Fibroblast of mammary gland (primary cell): ENCODE results near the gene PKM.
A peak's percentile ranks its signal among the peaks of the same experiment; 100 is the strongest.

Source experiments
- DNase-seq: peaks from one replicate; pipeline ENCODE4 v3.0.0-alpha.2; 2010; ENCODE audit warnings: low read depth
- H3K4me3 ChIP-seq: 2 replicates; pipeline ENCODE4 v1.5.1; 2011; ENCODE audit warnings: low read depth, mild to moderate bottlenecking, low read length, moderate library complexity; ENCODE audit not compliant: control insufficient read depth
- TF ChIP-seq, protein P1 (sequence below): conservative IDR thresholded peaks from 2 replicates; pipeline ENCODE4 v1.5.1; 2011; ENCODE audit warnings: low read depth, low read length, inconsistent platforms; ENCODE audit not compliant: control insufficient read depth, insufficient read depth

The PKM gene

DNA sequence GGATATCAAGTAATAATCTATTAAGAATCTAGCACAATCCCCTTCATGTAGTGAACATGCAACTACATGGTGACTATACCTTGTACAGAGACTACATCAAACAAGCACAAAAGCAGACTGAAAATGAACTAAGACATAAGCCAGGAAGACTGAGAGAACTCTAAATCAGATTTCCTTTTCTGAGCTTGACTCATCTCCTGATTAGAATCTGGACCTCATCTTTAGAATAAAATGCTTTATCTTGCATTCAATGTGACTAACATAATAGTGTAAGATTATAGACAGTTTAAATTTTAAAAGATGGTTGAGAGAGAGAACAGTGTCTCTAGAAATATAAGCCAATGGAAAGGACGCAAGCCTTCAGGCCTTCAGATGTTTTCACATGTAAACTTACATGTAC, 17.5 kb upstream of the PKM start:
- H3K4me3 ChIP-seq = no peak overlapping the region
- DNase-seq = no peak
- TF ChIP-seq, protein P1, sequence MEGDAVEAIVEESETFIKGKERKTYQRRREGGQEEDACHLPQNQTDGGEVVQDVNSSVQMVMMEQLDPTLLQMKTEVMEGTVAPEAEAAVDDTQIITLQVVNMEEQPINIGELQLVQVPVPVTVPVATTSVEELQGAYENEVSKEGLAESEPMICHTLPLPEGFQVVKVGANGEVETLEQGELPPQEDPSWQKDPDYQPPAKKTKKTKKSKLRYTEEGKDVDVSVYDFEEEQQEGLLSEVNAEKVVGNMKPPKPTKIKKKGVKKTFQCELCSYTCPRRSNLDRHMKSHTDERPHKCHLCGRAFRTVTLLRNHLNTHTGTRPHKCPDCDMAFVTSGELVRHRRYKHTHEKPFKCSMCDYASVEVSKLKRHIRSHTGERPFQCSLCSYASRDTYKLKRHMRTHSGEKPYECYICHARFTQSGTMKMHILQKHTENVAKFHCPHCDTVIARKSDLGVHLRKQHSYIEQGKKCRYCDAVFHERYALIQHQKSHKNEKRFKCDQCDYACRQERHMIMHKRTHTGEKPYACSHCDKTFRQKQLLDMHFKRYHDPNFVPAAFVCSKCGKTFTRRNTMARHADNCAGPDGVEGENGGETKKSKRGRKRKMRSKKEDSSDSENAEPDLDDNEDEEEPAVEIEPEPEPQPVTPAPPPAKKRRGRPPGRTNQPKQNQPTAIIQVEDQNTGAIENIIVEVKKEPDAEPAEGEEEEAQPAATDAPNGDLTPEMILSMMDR = no peak

GRCh38 chr15:72242775-72243370, 11.9 kb upstream of the PKM start:
- TF ChIP-seq, protein P1 = no peak
- no peak for DNase-seq
- H3K4me3 ChIP-seq = no peak overlapping the region

GRCh38 chr15:72239652-72240051, 8.7 kb upstream of the PKM start:
- H3K4me3 ChIP-seq = no peak overlapping the region
- TF ChIP-seq, protein P1 = no peak
- no peak for DNase-seq

DNA sequence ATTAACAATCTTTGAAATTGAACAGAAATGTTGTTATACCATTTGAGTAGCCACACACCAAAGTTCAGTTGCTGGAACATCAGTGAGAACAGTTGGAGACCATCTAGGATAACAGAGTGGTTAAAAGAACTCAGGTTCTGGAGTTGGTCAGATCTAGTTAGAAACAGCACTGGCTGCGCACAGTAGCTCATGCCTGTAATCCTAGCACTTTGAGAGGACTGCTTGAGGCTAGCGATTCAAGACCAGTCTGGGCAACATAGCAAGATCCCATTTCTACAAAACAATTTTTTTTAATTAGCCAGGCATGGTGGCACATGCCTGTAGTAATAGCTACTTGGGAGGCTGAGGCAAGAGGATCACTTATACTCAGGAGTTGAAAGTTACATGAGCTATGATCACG, 7.6 kb upstream of the PKM start:
- TF ChIP-seq, protein P1 = no peak

GRCh38 chr15:72237853-72238224, 6.8 kb upstream of the PKM start:
- TF ChIP-seq, protein P1 = no peak
- H3K4me3 ChIP-seq = no peak overlapping the region
- DNase-seq = no peak

More for the DNA sequence above, 7.6 kb upstream of the PKM start:
- DNase-seq = no peak
- no peak overlapping the region for H3K4me3 ChIP-seq

DNA sequence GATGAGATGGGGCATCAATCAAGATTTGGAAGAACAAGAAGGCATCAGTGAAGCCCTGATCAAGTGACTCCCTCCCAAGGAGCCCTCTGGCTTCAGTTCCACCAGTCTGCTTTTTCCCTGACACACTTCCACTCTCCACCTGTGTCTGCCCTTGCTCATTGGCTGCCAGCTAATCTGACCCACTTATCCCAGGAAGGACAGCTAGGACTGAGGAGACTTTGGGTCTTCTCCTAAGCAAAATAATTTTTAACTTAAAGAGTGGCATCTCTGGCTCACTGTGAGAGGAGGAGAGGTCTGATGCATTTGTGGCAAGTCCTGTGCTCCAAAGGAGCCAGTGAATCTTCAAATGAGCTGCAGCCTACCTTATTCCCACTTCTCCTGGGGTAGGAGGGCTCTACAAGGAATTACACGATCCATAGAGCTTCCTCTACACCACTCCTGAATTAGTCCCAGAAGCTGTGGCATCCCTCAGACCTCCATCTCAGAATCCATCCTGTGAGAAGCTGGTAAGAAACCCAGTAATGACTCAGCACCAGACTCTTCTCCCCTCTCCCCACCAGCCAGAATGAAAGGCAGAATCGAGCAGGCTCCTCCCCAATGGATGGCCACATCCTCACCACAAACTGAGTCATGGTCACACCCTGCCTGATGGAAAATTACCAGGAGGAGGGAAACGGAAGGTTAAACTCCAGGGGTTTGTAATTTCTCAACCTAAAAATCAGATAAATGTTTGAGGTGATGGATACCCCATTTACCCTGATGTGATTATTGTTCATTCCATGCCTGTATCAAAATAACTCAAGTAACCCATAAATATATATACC, 6.3 kb upstream of the PKM start:
- peak overlapping the region; percentile 53 for H3K4me3 ChIP-seq
- peak; percentile 97 for DNase-seq
- TF ChIP-seq, protein P1 = no peak
